Measurements from ENCODE around the gene NTN3.

The NTN3 gene

GRCh38 chr16:2436110-2436509 is 35.0 kb upstream of the NTN3 start:
- TF ChIP-seq CTCF (IDR thresholded peaks at IDR 0.05; ENCODE audit: low read length) = no peak
- TF ChIP-seq EZH2 (IDR thresholded peaks at IDR 0.05; ENCODE audit: borderline replicate concordance, low read length) = no peak
- Histone ChIP-seq H3K9me2 (ENCODE audit: low read depth, low read length) (no peaks in the 10 kb centered on the region), H3K27ac (ENCODE audit: low read depth, low read length, poor library complexity, severe bottlenecking) (no peak overlapping the region), H3F3A (ENCODE audit: insufficient read depth, low read length) (no peaks in the 10 kb centered on the region), H3K4me2 (ENCODE audit: low read length) (no peak overlapping the region), H3K36me3 (ENCODE audit: insufficient read depth, low read length) (peaks cover 89% of the 10 kb centered on the region), H3K79me2 (ENCODE audit: insufficient read depth, low read length) (peaks cover 1% of the 10 kb centered on the region), H3K4me3 (ENCODE audit: low read depth, low read length, poor library complexity, severe bottlenecking) (no peak overlapping the region), H3K4me1 (ENCODE audit: insufficient read depth, low read length, severe bottlenecking) (peaks cover 3% of the 10 kb centered on the region), H4K20me1 (ENCODE audit: insufficient read depth, low read length) (no peaks in the 10 kb centered on the region), H3K27me3 (ENCODE audit: insufficient read depth, low read length) (no peaks in the 10 kb centered on the region), H2AFZ (ENCODE audit: low read length) (no peak overlapping the region), H3K9ac (ENCODE audit: low read length) (no peak overlapping the region), H3K9me3 (ENCODE audit: low read length) (no peaks in the 10 kb centered on the region)

DNA sequence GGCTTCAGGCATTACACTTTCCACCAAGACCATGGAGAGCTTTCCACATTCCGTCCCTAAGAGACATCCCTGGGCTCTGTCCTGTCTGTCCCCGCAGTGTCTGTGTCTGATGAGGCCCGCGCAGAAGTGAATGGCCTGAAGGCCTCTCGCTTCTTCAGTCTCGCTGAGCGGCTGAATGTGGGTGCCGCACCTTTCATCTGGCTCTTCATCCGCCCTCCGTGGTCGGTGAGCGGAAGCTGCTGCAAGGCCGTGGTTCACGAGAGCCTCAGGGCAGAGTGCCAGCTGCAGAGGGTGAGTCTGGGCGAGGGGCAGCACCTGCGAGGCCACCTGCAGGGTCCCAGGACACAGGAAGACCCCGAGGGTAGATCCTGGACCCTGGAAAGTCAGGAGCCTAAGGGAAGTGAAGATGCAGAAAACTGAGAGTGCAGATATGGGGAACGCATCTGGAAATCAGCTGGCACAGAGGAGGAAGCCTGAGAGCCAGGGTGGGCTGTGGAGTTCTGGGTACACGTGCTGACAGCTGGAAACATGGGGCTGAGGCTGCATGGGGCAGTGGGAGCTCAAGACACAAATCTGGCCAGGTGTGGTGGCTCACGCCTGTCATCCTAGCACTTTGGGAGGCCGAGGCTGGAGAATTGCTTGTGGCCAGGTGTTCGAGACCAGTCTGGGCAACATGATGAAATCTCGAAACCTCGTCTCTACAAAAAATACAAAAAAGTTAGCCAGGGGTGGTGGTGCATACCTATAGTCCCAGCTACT is 33.9 kb upstream of the NTN3 start:
- Histone ChIP-seq H3K9ac (ENCODE audit: low read length) (no peak overlapping the region), H3K4me3 (ENCODE audit: low read depth, low read length, poor library complexity, severe bottlenecking) (no peak overlapping the region), H4K20me1 (ENCODE audit: insufficient read depth, low read length) (no peaks in the 10 kb centered on the region), H3K9me2 (ENCODE audit: low read depth, low read length) (no peaks in the 10 kb centered on the region), H3F3A (ENCODE audit: insufficient read depth, low read length) (no peaks in the 10 kb centered on the region), H3K79me2 (ENCODE audit: insufficient read depth, low read length) (no peaks in the 10 kb centered on the region), H2AFZ (ENCODE audit: low read length) (no peak overlapping the region), H3K9me3 (ENCODE audit: low read length) (no peaks in the 10 kb centered on the region), H3K36me3 (ENCODE audit: insufficient read depth, low read length) (peaks cover 83% of the 10 kb centered on the region), H3K4me2 (ENCODE audit: low read length) (no peak overlapping the region), H3K4me1 (ENCODE audit: insufficient read depth, low read length, severe bottlenecking) (no peaks in the 10 kb centered on the region), H3K27me3 (ENCODE audit: insufficient read depth, low read length) (no peaks in the 10 kb centered on the region), H3K27ac (ENCODE audit: low read depth, low read length, poor library complexity, severe bottlenecking) (no peak overlapping the region)
- no peak for TF ChIP-seq EZH2 (IDR thresholded peaks at IDR 0.05; ENCODE audit: borderline replicate concordance, low read length)
- TF ChIP-seq CTCF (IDR thresholded peaks at IDR 0.05; ENCODE audit: low read length) = no peak

DNA sequence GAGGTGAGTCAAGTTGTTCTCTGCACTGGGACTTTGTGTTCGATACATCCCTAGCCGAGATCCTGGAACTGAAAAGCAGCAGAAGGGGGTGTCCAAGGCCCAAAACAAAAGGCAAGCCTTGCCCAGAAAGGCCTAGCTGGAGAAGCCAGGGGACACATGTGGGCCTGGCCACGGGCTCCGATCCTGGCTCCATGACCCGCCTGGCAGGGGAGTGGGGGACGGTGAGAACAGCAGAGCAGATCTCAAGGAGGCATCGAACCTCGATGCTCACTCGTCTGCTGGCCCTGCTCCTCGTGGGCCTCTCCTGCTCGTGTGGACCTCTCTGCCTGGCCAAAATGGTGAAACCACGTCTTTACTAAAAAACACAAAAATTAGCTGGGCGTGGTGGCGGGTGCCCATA is 33.0 kb upstream of the NTN3 start:
- H3F3A ChIP-seq (ENCODE audit: insufficient read depth, low read length) = no peaks in the 10 kb centered on the region
- H3K36me3 ChIP-seq (ENCODE audit: insufficient read depth, low read length) = peaks cover 75% of the 10 kb centered on the region
- no peak overlapping the region for H3K27ac ChIP-seq (ENCODE audit: low read depth, low read length, poor library complexity, severe bottlenecking)
- H3K9me2 ChIP-seq (ENCODE audit: low read depth, low read length) = no peaks in the 10 kb centered on the region
- TF ChIP-seq CTCF (IDR thresholded peaks at IDR 0.05; ENCODE audit: low read length) (no peak), EZH2 (IDR thresholded peaks at IDR 0.05; ENCODE audit: borderline replicate concordance, low read length) (no peak)
- H4K20me1 ChIP-seq (ENCODE audit: insufficient read depth, low read length) = no peaks in the 10 kb centered on the region
- no peak overlapping the region for H3K4me3 ChIP-seq (ENCODE audit: low read depth, low read length, poor library complexity, severe bottlenecking)
- H3K27me3 ChIP-seq (ENCODE audit: insufficient read depth, low read length) = no peaks in the 10 kb centered on the region
- H3K4me1 ChIP-seq (ENCODE audit: insufficient read depth, low read length, severe bottlenecking) = no peaks in the 10 kb centered on the region
- no peak overlapping the region for H2AFZ ChIP-seq (ENCODE audit: low read length)
- H3K9me3 ChIP-seq (ENCODE audit: low read length) = no peaks in the 10 kb centered on the region
- no peaks in the 10 kb centered on the region for H3K79me2 ChIP-seq (ENCODE audit: insufficient read depth, low read length)
- no peak overlapping the region for H3K9ac ChIP-seq (ENCODE audit: low read length)
- no peak overlapping the region for H3K4me2 ChIP-seq (ENCODE audit: low read length)

Measured in OCI-LY1 (cell line).